H9 (cell line): ENCODE measurements around the gene UBE2E1. TPM values are rescaled to one million over a fixed set of nuclear protein-coding genes. Genes with fewer than 3 reads are reported as not detected.

Source experiments
- DNase-seq: peaks from one replicate; pipeline ENCODE4 v3.0.0-alpha.2; 2017
- H2AFZ ChIP-seq: one replicate; pipeline ENCODE4 v1.6.1; 2013; ENCODE audit warnings: mild to moderate bottlenecking, low read length, control low read depth, moderate library complexity
- H2AK5ac ChIP-seq: 2 replicates; pipeline ENCODE4 v1.6.1; 2013; ENCODE audit warnings: low read length, control low read depth, mixed read lengths; ENCODE audit not compliant: insufficient read length
- H2BK120ac ChIP-seq: one replicate; pipeline ENCODE4 v1.6.1; 2013; ENCODE audit warnings: low read depth, mild to moderate bottlenecking, low read length, control low read depth, inconsistent platforms; ENCODE audit not compliant: poor library complexity, severe bottlenecking
- H2BK12ac ChIP-seq: 2 replicates; pipeline ENCODE4 v1.6.1; 2013; ENCODE audit warnings: low read length, control low read depth, mixed read lengths, low read depth; ENCODE audit not compliant: insufficient read length
- H2BK15ac ChIP-seq: 2 replicates; pipeline ENCODE4 v1.6.1; 2013; ENCODE audit warnings: low read depth, low read length, control low read depth
- H2BK20ac ChIP-seq: one replicate; pipeline ENCODE4 v1.6.1; 2013; ENCODE audit warnings: low read depth, mild to moderate bottlenecking, low read length, control low read depth, inconsistent platforms; ENCODE audit not compliant: poor library complexity, severe bottlenecking
- H2BK5ac ChIP-seq: 2 replicates; pipeline ENCODE4 v1.6.1; 2013; ENCODE audit warnings: low read length, control low read depth, mixed read lengths; ENCODE audit not compliant: insufficient read length
- H3K14ac ChIP-seq: 2 replicates; pipeline ENCODE4 v1.6.1; 2013; ENCODE audit warnings: low read length, control low read depth; ENCODE audit not compliant: insufficient read depth
- H3K18ac ChIP-seq: 2 replicates; pipeline ENCODE4 v1.6.1; 2013; ENCODE audit warnings: low read depth, mild to moderate bottlenecking, mixed read lengths, low read length, control low read depth; ENCODE audit not compliant: insufficient read length
- H3K23ac ChIP-seq: 2 replicates; pipeline ENCODE4 v1.6.1; 2013; ENCODE audit warnings: low read length, control low read depth, mixed read lengths, low read depth; ENCODE audit not compliant: insufficient read length
- H3K23me2 ChIP-seq: 2 replicates; pipeline ENCODE4 v1.6.1; 2013; ENCODE audit warnings: low read depth, mild to moderate bottlenecking, mixed read lengths, low read length, control low read depth; ENCODE audit not compliant: insufficient read length, poor library complexity, severe bottlenecking
- H3K27ac ChIP-seq: 2 replicates; pipeline ENCODE4 v1.5.1; 2013; ENCODE audit warnings: low read length, control low read depth, mixed read lengths, low read depth; ENCODE audit not compliant: insufficient read length
- H3K27me3 ChIP-seq: 2 replicates; pipeline ENCODE4 v1.6.1; 2013; ENCODE audit warnings: low read length, control low read depth, inconsistent platforms; ENCODE audit not compliant: insufficient read depth
- H3K4ac ChIP-seq: 2 replicates; pipeline ENCODE4 v1.6.1; 2013; ENCODE audit warnings: low read depth, mild to moderate bottlenecking, control low read depth, inconsistent platforms, low read length, moderate library complexity
- H3K4me1 ChIP-seq: 2 replicates; pipeline ENCODE4 v1.6.1; 2013; ENCODE audit warnings: low read length, control low read depth, inconsistent platforms; ENCODE audit not compliant: insufficient read depth
- H3K4me2 ChIP-seq: 2 replicates; pipeline ENCODE4 v1.6.1; 2013; ENCODE audit warnings: low read length, control low read depth, mixed read lengths; ENCODE audit not compliant: insufficient read length, insufficient read depth
- H3K56ac ChIP-seq: 2 replicates; pipeline ENCODE4 v1.6.1; 2013; ENCODE audit warnings: low read depth, mild to moderate bottlenecking, mixed read lengths, low read length, control low read depth; ENCODE audit not compliant: insufficient read length
- H3K79me1 ChIP-seq: 2 replicates; pipeline ENCODE4 v1.6.1; 2013; ENCODE audit warnings: low read depth, mild to moderate bottlenecking, moderate library complexity, low read length, control low read depth, inconsistent platforms; ENCODE audit not compliant: insufficient read depth, poor library complexity, severe bottlenecking
- H3K79me2 ChIP-seq: 2 replicates; pipeline ENCODE4 v1.6.1; 2013; ENCODE audit warnings: low read length, control low read depth, inconsistent platforms; ENCODE audit not compliant: insufficient read depth
- H3K9ac ChIP-seq: 2 replicates; pipeline ENCODE4 v1.6.1; 2013; ENCODE audit warnings: low read length, control low read depth, mixed read lengths; ENCODE audit not compliant: insufficient read length; ENCODE audit errors: extremely low read depth
- H3K9me3 ChIP-seq: one replicate; pipeline ENCODE4 v1.6.1; 2013; ENCODE audit warnings: low read depth, low read length, inconsistent platforms; ENCODE audit not compliant: control insufficient read depth
- H3T11ph ChIP-seq: one replicate; pipeline ENCODE4 v1.6.1; 2013; ENCODE audit warnings: mild to moderate bottlenecking, low read length, control low read depth, inconsistent platforms
- H4K20me1 ChIP-seq: one replicate; pipeline ENCODE4 v1.6.1; 2013; ENCODE audit not compliant: control insufficient read depth, insufficient read length, insufficient read depth
- H4K5ac ChIP-seq: 2 replicates; pipeline ENCODE4 v1.6.1; 2013; ENCODE audit warnings: low read depth, mild to moderate bottlenecking, mixed read lengths, low read length, control low read depth; ENCODE audit not compliant: insufficient read length
- H4K8ac ChIP-seq: replicated peaks from 2 replicates; pipeline ENCODE4 v1.6.1; 2013; ENCODE audit warnings: low read length, control low read depth, mixed read lengths, low read depth; ENCODE audit not compliant: insufficient read length
- H4K91ac ChIP-seq: 2 replicates; pipeline ENCODE4 v1.6.1; 2013; ENCODE audit warnings: low read depth, mild to moderate bottlenecking, moderate library complexity, mixed read lengths, low read length, control low read depth; ENCODE audit not compliant: insufficient read length
- H3K27ac Mint-ChIP-seq, 3 experiments: 2 replicates in 2 of 3; 3 replicates in 1 of 3; pipeline ENCODE4 v1.8.0; 2020 to 2021; ENCODE audit warnings: mixed read lengths in 3 of 3, mild to moderate bottlenecking in 1 of 3, moderate library complexity in 1 of 3
- H3K27me3 Mint-ChIP-seq: 2 replicates; pipeline ENCODE4 v1.8.0; 2021; ENCODE audit warnings: low read depth, mild to moderate bottlenecking, moderate library complexity, mixed read lengths
- H3K36me3 Mint-ChIP-seq, 3 experiments: 2 replicates in 2 of 3; 3 replicates in 1 of 3; pipeline ENCODE4 v1.8.0; 2020 to 2021; ENCODE audit warnings: low read depth in 3 of 3, mixed read lengths in 3 of 3; ENCODE audit not compliant: insufficient read depth in 1 of 3
- H3K4me1 Mint-ChIP-seq, 2 experiments: 2 replicates each; pipeline ENCODE4 v1.8.0; 2020; ENCODE audit warnings: mixed read lengths in 2 of 2
- H3K4me3 Mint-ChIP-seq, 2 experiments: 2 replicates in 1 of 2; 3 replicates in 1 of 2; pipeline ENCODE4 v1.8.0; 2020 to 2021; ENCODE audit warnings: mild to moderate bottlenecking in 2 of 2, mixed read lengths in 2 of 2, moderate library complexity in 1 of 2
- H3K9me3 Mint-ChIP-seq, 2 experiments: 2 replicates in 1 of 2; 3 replicates in 1 of 2; pipeline ENCODE4 v1.8.0; 2020; ENCODE audit warnings: mild to moderate bottlenecking in 2 of 2, mixed read lengths in 2 of 2, moderate library complexity in 1 of 2
- total RNA-seq: library from RNA; stranded (reverse); gene quantifications from 2 replicates; pipeline ENCODE4 v1.2.1, GENCODE V29; 2021
- TF ChIP-seq, protein P1 (sequence below): fragments of 200-600 bp; sonication (generic); conservative IDR thresholded peaks from 3 replicates; pipeline ENCODE4 v1.8.0; 2021; ENCODE audit warnings: antibody characterized with exemption, mild to moderate bottlenecking

The UBE2E1 gene
- total RNA-seq, 1 experiment from 2014 or later: 142 TPM

DNA sequence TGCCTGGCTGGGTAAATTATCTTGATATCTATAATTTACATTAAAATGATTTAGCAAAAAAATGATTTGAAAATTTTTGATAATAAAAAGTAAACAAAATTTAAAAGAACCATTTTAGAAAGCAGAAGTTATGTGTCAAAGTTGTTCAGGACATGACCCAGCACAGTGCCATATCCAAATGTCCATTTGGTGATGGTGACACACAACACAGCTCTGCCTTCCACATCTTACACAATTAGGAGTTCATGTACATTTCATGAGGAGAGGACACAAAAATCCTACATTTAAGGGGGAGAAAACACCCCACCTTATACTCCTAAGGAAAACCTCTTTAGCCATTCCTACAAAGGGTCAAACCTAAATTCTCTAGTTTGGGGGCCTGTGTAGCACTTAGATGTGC is 10.7 kb upstream of the UBE2E1 start:
- H3K23ac ChIP-seq: no peak overlapping the region
- no peak overlapping the region for H4K5ac ChIP-seq
- no peak overlapping the region for H3K27ac Mint-ChIP-seq
- H2AFZ ChIP-seq: no peak overlapping the region
- no peak overlapping the region for H4K8ac ChIP-seq
- H3K56ac ChIP-seq: no peak overlapping the region
- no peak overlapping the region for H4K91ac ChIP-seq
- no peak overlapping the region for H3K27ac ChIP-seq
- no peak overlapping the region for H3T11ph ChIP-seq
- H3K36me3 Mint-ChIP-seq: no peaks in the 10 kb centered on the region
- H3K4me1 ChIP-seq: no peaks in the 10 kb centered on the region
- DNase-seq: no peak
- no peak overlapping the region for H3K4me2 ChIP-seq
- H2BK15ac ChIP-seq: no peak overlapping the region
- no peak overlapping the region for H2BK20ac ChIP-seq
- H2BK5ac ChIP-seq: no peak overlapping the region
- H3K14ac ChIP-seq: no peak overlapping the region
- no peaks in the 10 kb centered on the region for H4K20me1 ChIP-seq
- no peak overlapping the region for H3K4ac ChIP-seq
- H3K18ac ChIP-seq: no peak overlapping the region
- TF ChIP-seq, protein P1, sequence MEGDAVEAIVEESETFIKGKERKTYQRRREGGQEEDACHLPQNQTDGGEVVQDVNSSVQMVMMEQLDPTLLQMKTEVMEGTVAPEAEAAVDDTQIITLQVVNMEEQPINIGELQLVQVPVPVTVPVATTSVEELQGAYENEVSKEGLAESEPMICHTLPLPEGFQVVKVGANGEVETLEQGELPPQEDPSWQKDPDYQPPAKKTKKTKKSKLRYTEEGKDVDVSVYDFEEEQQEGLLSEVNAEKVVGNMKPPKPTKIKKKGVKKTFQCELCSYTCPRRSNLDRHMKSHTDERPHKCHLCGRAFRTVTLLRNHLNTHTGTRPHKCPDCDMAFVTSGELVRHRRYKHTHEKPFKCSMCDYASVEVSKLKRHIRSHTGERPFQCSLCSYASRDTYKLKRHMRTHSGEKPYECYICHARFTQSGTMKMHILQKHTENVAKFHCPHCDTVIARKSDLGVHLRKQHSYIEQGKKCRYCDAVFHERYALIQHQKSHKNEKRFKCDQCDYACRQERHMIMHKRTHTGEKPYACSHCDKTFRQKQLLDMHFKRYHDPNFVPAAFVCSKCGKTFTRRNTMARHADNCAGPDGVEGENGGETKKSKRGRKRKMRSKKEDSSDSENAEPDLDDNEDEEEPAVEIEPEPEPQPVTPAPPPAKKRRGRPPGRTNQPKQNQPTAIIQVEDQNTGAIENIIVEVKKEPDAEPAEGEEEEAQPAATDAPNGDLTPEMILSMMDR: no peak
- H3K9me3 Mint-ChIP-seq: no peaks in the 10 kb centered on the region
- no peak overlapping the region for H2BK120ac ChIP-seq
- no peak overlapping the region for H2AK5ac ChIP-seq
- H2BK12ac ChIP-seq: no peak overlapping the region
- H3K4me1 Mint-ChIP-seq: peaks cover 2 to 5% of the 10 kb centered on the region in 2 experiments; a peak in 2 of 4 replicates
- no peaks in the 10 kb centered on the region for H3K79me1 ChIP-seq
- H3K23me2 ChIP-seq: no peaks in the 10 kb centered on the region
- H3K79me2 ChIP-seq: no peaks in the 10 kb centered on the region
- no peaks in the 10 kb centered on the region for H3K9me3 ChIP-seq
- H3K9ac ChIP-seq: no peak overlapping the region
- no peaks in the 10 kb centered on the region; the same call in 1 of the 2 replicates for H3K27me3 Mint-ChIP-seq
- no peak overlapping the region for H3K4me3 Mint-ChIP-seq
- H3K27me3 ChIP-seq: no peaks in the 10 kb centered on the region
